Measurements from ENCODE around the gene MCAT. TPM values are rescaled to one million over a fixed set of nuclear protein-coding genes. Genes with fewer than 3 reads are reported as not detected.

Gene MCAT
- total RNA-seq, 1 donor from 2014 or later = 15.1 TPM

DNA sequence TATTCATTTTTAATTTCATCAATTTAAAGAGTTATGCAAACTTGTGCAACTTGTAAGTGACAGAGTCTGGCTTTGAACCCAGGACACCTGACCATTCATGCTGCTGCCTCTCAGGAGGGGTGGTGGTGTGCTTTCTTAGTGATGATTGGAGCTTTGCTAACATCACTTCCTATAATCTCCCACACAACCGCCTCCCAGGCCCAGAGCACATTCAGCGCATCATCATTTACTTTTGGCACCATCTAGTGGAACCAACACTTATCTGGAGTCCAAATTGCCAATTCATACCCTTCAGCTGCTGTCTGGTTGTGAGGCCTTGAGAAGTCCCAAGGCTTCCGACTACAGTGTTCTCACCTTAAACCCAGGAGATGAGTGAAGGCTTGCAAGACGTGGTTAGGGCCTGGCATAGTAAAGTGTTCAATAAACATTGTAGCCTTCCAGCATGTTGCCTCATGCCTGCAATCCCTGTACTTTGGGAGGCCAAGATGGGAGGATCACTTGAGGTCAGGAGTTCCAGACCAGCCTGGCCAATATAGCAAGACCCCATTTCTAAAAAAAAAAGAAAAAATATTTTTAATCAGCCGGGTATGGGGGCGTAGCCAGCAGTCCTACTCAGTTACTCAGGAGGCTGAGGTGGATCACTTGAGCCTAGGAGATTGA, 52.9 kb downstream of the MCAT start:
- peak; percentile 25 for DNase-seq

GRCh38 chr22:43088984-43089717, 54.0 kb downstream of the MCAT start, which contains the start of gene TTLL1:
Gene TTLL1 (minus strand): TSS chr22:43089391. CDS start chr22:43075586, 13,805 bp downstream.
- DNase-seq = peak; percentile 83

DNA sequence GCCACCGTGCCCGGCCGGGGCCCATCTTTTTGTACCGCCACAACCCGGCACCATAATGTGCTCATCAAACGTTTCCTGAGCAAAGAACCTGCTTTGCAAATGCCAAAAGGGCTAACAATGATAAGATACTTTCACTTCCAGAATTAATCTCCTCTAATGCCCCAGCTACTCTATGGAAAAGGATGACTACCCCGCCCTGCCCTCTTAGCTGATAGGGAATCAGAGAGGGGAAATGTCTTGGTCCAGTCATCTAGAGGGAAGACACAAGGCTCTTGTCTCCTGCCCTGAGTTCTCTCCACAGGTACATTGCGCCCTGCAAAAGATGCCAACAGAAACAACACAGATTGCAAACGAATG, 54.6 kb downstream of the MCAT start:
- DNase-seq = no peak

GRCh38 chr22:43085658-43086606, 57.3 kb downstream of the MCAT start:
- no peak for DNase-seq

Other genes with a start within 250 kb of the MCAT start
- 19.2 TPM for gene PACSIN2, start 128.2 kb downstream of the MCAT start, total RNA-seq
- 46.9 TPM for gene TTLL1, start 54.0 kb downstream of the MCAT start, total RNA-seq
- gene BIK, start 32.6 kb downstream of the MCAT start, total RNA-seq = not detected
- 51.5 TPM for gene TSPO, start 8.2 kb upstream of the MCAT start, total RNA-seq
- gene TTLL12, start 43.7 kb upstream of the MCAT start, total RNA-seq = 31.4 TPM
- gene SCUBE1, start 200.0 kb upstream of the MCAT start, total RNA-seq = 21.2 TPM

Measured in occipital lobe (tissue), 2 donors.